ENCODE results near the gene TAS1R1.
A peak's percentile ranks its signal among the peaks of the same experiment; 100 is the strongest.
"Not testable (repeated sequence)": the region's sequence is repeated elsewhere in the genome, so short reads cannot be mapped to it uniquely, and the experiment has no call there.

Gene TAS1R1

DNA sequence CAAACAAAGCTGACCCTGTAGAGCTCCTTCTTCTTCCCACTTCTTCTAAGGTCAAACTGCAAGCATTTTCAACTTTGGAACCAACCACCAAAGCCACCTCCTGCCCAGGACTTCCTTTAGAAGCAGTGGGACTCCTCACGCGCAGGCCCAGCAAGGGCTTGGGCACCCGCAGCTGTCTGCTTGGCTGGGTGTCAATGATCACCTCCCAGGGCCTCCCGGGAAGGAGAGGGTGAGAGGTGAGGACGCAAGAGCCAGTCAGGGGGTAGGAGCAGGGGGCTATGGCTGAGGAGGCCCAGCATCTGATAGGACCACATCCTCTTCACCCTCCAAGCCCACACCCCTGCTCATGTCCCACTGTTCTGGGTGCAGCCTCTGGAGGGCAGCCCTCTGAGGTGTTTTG lies 37.3 kb downstream of the TAS1R1 start:
- DNase-seq: no peak

DNA sequence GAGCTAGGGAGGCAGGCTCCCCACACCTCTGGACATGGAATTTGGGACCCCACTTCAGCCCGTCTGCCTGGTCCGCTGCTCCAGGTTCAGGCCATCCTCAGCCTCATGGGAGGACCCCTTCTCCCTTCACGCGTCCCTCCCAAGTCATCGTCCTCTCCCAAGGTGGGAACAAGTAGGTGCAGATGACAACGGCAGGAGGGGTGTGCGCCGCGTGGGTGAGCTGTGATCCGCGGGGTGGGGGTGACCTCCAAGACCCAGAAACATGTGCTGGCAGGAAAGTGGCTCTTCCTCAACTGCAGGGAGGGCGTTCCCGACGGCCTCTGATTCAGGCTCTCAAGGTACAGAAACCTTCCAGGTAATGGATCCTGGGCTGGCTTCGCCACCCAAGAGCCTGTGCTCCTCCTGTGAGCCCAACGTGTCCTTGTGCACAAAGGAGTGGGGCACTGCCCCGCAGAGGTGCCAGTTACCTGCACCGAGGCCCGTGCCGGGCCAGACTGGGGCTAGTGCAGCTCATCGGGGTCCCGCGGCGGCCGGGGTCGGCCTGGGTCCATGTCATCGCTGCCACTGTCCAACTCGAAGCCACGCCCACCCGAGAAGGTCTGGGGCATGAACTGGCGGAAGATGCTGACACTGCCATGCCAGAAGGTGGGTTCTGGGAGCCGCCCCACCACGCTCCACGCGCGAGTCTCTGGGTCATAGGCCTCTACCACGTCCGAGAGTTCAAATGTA lies 37.9 kb downstream of the TAS1R1 start:
- no peak for DNase-seq

DNA sequence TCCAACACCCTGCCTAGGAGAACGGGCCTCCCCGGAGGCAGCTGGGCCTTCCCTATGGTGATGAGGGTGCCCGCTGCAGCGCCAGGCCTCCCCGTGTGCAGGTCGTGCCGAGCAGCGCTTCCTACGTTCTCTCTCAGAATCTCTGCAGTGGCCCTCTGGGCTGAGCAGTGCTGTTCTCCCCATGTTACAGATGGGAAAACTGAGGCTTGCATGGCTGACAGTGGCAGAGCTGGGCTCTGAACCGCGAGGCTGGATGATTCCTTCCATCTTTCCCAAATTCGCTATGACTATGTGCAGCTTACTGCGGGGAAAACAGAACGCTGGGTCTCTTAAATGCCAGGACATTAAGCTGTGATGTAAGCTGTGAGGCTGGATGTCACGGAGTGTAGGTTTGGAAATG lies 38.7 kb downstream of the TAS1R1 start:
- no peak for DNase-seq

DNA sequence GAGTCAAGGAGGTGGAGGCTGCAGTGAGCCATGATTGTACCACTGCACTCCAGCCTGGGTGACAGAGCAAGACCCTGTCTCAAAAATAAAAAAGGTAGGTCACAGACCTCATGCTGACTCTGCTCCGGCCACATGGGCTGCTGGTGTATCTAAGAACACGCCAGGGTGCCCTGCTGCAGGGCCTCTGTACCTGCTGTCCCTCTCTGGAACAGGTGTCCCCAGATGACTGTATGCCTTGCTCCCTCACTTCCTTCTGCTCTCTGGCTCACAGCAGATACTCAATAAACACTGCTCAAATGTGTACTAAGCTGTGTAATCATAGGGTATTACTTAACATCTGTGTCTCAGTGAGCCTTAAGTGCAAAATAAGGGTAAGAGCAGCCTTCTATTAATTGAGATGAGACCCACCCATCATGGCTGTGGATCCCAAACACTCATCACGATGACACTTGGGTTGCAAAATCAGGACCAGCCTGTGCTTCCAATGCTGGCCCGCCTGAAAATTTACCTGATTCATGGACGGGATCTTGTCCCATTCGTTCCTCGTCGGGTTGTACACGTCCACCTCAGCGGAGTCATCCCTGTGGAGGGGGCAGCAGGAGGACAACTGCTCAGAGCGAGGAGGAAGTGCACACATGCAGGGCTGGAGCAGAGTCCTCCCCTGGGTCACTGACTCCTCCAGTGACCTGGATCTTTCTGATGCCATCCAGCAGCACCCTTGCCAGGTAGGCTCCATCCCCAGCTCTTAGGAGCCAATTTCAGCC lies 40.1 kb downstream of the TAS1R1 start:
- no peak for DNase-seq

DNA sequence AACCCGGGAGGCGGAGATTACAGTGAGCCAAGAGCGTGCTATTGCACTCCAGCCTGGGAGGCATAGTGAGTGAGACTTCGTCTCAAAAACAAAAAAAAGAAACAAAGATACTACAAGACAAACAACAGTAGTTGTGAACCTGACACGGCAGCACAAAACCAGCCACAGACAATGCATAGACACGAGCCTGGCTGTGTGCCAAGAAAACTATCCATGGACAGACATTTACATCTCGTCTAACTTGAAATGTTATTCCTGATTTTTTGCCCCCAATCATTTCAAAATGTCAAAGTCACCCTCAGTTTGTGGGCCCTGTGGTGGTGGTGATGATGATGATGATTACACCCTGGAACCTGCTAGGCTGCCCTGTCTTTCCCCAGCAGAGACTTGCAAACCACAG lies 41.2 kb downstream of the TAS1R1 start:
- DNase-seq: no peak

DNA sequence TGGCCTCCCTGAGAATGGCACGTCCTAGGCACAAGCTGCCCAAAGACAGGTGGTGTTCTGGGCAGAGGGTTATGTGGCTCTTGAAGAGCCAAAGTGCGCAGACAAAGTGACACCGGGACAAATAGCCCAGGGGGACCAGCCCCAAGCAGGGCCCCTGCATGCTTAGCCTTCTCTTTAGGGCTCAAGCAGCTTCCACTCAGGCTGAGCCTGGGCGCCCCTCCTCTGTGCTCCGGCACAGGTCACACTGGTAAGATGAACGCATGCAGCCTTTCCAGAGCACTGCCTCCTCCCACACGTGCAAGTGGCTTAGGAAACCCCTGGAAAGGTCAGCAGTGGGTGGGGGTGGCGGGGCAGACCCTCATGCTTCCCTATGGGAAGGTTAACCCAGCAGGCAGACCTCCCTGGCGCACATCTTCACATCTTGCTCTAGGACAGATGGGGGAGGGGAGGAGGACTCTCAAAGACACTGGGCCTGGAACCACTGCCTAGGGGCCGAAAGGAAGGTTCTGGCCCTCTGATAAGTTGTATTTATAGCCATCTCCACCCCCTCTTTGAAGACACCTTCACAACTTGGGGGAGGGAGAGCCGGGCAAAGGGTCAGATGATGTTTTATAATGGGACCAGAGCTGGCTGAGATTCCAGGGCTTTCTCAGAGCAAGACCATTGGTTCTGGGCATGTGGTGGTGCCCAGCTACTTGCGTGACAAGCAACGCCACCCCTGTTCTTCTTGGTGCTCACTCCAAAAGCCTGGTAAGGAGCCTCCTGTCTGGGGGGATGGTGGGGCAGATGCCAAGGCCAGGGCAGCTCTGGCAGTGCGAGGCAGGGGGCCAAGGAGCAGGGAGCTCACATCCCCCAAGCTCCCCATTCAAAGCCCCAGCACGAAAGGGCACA lies 42.0 kb downstream of the TAS1R1 start:
- no peak for DNase-seq

DNA sequence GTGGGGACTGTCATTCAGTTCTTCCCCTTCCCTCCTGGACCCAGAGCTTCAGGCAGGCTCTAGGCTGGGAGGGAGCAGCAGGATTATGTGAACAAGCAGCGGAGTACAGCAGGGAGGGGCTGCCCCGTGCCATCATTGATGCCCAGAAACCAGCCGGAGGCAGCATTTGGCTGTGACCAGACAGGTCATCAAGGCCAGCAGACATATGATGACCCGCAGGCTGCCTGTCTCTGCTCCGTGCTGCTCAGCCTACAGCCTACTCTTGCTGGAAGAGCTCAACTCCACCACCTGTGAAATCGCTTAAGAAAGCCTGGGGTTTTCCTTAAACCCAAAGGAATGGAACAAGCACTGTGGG lies 42.6 kb downstream of the TAS1R1 start:
- no peak for DNase-seq

DNA sequence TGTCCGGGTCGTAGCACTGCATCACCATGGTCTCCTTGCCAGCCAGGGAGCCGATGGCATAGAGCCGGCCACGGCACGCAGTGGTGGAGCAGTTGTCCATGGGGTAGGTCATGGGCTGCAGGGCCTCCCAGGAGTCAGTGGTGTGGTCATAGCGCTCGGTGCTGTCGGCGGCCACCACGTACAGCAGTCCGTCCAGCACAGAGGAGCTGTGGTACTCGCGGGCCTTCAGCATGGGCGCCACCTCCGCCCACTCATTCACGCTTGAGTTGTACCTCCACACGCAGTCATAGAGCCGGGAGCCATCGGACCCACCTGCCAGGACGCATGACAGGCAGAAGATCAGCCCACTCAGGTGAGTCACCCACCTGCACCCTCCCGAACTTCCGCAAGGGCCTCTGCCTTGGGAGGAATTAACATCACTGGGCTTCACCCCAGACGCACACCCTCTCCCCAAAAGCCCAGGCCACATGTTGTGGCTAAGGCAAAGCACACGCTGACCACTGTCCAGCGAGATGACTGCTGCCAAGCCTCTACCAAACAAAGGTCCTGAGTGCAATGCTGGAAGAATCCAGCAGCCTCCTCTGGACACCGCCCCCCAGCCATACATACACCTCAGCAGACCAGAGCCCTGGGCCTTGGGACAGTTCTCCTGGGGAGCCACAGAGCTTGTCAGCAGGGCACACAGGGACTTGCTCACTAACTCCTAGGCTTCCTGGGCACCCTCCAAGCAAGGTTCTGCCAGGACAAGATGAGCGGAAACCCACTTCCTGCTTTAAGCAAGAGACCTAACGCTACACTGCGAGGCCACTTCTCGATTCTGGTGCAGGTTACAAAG lies 44.3 kb downstream of the TAS1R1 start:
- DNase-seq: peak; percentile 57 to 63

DNA sequence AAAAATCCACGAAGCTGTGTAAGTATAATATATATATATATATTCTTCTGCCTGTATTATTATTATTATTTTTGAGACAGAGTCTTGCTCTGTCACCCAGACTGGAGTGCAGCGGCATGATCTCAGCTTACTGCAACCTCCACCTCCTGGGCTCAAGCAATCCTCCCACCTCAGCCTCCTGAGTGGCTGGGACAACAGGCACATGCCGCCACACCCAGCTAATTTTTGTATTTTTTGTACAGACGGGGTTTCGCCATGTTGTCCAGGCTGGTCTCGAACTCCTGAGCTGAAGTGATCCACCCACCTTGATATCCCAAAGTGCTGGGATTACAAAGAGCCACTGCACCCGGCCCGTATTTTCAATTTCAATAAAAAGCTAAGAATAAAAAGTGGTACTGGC lies 44.9 kb downstream of the TAS1R1 start:
- DNase-seq: not testable (repeated sequence)

DNA sequence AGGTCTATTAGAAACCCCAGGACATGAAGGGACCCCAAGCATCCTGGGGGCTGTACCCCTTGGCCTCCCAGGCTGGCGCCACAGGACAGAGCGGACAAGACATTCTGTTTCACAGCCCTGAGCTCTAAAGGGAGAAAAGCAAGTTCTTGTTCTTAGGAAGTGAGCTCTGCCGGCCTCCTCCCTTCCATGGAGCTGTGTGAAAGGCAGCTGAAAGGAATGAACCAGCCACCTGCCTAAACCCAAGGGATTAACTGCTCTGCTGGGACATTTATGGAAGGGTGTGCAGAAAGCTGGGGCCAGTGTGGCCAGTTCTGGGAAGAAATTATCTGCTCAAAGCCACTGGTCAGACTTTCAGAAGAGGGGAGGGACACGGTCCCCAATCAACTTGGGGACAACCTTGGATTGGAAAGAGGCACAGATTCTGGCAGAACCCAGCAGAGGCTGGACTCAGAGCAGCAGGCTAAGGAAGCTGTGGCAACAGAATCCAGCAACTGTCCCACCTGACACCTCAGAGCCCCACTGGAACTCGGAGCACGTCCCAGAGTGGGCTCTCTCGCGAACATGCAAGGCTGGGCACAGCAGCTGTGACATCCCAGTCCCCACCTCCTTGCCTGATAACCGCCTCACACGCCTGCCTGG lies 45.4 kb downstream of the TAS1R1 start:
- no peak for DNase-seq

DNA sequence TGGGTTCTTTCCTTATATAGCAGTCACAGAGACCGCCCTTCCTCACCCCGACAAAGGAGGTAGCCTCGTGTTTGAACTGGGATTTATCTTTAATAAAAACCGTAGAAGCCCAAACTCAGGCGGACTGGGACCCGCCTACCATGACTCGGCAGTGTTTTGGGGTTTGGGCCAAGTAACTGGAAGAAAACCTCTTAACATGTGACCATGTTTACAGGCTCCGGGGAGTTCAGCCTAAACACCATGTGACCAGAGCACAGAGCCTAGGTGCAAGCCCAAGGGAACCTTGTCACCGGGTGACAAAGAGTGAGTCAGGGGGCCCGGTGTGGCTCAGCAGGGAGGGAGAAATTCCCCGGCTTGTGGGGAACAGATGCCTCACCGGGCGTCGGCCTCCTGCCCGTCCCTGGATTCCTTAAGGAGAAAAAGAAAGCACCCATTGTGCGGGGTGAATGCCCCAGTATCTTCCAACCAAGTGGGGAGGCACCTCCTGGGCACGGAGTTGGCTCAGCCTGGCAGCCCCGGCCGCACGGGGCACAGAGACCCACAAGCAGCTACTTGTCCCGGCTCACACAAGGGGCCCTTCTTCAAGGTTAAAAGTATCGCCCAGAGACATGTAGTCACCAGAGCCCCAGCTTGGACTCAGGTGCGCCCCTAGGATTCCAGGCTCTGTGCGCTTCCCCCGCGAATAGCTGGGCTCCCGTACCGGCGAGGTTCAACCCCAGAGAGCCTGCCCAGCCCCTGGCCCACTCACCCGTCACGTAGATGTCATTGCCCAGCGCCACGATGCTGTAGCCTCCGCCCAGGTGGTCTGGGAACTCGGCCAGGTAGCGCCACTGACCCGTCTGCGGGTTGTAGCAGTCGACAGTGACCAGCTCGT lies 46.2 kb downstream of the TAS1R1 start:
- DNase-seq: peak; percentile 85 to 89

DNA sequence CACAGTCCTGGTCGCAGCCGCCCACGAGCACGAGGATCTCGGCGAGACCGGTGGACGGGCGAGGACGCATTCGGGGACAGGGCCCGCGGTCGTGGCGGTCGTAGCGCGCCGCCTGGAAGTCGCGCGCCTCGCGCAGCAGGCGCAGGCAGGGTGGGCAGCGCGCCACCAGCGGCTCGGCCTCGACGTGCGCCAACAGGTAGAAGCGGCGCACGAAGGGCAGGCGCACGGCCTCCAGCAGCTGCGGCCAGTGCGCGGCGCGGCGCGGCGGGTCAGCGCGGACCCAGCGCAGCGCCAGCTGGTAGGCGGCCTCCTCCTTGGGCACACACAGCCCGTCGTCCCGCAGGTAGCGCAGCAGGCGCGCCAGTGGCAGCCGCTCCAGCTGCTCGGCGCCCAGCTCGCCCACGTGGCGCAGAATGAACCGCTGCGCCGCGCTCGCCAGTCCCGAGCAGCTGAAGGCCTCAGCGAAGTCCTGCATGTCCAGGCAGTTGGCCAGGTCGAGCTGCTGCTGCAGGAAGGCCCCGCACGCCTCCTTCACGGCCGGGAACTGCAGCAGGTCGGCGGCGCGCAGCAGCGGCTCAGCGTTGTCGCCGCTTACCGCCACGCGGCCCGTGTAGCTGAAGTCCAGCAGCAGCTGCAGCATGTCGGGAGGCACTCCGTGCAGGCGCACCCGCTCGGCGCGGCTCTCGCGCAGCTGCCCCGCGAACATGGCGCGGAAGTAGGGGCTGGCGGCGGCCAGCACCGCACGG lies 47.0 kb downstream of the TAS1R1 start:
- peak; percentile 36 to 40 for DNase-seq

DNA sequence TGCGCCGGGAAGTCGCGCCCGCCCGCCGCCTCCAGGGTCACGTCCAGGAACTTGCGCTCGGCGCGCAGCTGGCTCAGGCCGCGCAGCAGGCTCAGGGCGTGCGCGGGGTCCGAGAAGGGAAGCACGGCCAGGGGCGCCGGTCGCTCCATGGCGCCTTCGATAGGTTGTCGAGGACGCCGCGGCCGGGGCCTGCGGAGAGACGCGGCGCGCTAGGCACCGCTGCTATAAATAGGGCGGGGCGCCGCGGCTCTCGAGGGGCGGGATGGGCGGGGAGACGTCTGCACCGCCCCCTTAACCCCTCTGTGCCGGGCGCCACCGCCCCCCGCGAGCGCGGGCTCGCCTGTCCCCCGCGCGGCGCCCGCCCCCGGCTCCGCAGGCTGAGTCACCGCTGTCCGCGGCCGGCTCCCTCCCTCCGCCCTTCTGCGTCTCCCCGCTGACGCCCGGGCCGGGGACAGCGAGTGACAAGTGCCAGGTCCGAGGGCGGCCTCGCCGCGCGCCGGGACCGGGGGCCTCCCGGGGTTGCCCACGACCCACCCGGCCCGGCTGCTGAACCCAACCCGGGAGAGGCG lies 47.6 kb downstream of the TAS1R1 start, which contains the start of gene KLHL21:
KLHL21 (minus strand) TSS at position 201 of the 569 bp plus-strand sequence; CDS start at position 149, 52 bp downstream.
- peak; percentile 87 to 91 for DNase-seq

DNA sequence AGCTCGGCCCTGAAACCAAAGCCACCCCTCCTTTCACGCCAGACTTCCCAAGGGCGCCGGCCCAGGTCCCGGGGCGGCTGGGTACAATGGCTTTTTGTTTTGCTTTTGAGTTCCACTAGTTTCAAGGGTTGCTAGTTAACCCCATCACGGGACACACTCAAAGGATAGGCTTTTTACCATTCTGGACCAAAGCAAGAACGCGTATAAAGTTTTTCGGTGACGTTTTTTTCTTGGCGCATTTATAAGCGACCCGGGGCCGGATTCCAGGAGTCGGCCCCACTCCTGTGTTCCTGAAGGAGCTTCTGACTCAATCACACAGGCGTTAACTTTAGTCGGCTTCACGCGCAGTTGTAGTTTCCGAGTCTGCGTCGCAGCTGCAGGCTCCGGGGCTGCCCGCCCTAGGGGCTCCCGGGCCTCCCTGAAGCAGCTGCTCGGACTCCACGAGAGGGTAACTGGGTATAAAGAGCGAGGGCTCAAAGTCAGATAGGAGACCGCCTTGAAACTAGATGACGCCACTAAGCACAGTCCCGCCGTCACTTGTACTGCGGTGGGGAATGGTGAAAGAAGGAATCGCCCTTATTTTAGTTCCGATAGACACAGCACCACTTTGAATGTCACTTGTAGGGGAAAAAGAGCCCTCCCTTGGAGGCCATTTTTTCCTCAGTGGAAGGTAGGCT lies 48.3 kb downstream of the TAS1R1 start:
- peak; percentile 58 to 63 for DNase-seq

DNA sequence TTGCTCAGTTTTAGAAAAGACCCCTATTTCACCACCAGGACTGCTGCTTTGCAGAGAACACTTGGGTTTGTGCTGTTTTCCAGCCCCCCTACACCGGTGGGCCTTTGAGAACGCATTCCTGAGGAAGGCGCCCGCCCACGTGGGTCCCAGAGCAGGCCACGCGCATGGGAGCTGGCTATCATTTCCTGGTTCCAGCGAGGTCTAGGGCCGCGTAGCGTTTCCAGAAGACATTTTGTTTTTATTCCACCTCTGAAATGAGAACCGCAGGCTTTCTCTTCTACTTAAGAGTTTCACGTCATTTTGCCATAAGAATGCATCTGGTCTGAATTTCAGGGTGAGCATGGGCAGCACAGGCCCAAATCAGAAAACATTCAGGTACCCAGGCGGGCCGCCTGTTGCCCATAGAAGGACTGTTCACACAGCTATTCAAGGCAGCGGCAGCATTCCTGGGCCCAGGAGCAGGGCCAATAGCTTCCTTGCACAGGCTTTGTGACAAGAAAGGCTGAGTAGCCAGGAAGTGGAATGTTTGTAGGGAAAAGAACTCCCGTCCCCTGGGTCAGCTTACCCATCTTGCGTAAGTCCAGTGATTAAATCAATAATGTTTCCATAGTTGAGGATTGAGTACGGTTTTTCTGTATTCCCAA lies 48.9 kb downstream of the TAS1R1 start:
- peak; percentile 35 to 46 for DNase-seq

DNA sequence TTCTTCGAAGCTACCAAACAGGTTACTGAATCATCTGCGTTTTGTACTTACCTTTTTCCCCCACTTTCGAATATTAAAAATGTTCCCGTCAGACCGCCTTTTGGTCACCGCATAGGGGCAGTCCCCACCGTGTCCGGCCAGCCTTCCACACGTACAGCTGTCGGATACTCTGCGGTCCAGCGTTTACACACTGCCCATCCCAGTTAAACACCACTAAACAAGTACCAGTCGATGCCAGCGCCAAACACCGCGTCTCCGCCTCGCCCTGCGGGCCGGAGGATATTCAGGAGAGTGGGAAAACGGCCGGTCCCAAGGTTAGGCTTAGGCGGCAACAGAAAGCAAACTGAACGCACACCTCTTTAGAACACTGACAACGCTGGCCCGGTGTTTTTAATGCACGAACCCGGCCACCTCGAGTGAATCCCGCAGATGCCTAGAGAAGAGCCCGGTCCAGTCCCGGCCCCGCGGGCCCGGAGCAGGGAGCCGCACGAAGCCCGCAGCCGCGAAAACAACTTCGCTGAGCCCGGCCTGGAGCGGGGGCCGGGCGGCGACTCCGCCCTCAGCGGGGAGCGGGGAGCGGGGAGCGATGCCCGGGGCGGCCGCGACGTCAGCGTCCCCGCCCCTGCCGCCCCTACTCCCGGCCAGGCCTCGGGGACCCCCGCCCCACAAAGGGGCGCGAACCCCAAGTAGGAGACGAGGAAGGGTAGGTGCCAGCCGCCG lies 57.7 kb downstream of the TAS1R1 start:
- no peak for DNase-seq

DNA sequence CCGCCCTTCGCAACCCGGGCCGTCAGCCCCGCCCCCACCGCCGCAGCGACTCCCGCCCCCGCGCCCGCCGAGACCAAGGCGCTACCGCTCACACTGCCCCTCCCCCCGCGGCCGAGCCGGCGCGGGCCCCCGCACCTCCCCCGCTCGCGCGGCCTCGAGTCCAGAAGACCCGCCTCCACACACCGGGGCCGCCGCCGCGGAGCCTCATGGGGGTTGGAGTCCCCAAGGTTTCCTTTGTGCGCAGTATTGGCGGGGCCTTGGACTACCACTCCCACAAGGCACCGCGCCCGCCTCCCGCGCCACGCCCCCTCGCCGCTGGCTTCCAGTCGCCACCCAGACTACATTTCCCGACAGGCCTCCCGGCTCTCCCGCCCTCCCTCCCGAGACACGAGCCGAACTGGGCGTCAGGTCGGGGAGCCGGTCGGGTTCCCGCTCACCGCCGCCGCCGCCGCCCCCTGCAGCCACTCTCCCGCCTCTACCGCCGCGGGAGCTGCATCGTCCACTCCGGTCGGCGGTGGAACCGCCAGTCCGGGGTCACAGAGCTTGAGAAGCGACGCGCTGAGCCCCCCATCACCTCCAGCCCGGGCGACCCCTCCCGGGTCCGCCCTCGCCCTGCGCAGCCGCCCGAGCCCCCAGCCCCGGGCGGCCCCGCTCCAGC lies 58.4 kb downstream of the TAS1R1 start, which contains the start of gene PHF13:
PHF13 (plus strand) TSS at position 371 of the 658 bp plus-strand sequence. CDS start 336 bp downstream, outside the sequence.
- peak; percentile 100 for DNase-seq
